T-helper 17 cell (primary cell): ENCODE measurements around the gene DUS4L. TPM values are rescaled to one million over a fixed set of nuclear protein-coding genes. Genes with fewer than 3 reads are reported as not detected.

Experiments used
- ATAC-seq: fragments of 150-1000 bp; cut with Tn5 transposase; 2 replicates; pipeline ENCODE4 v1.10.0; 2021; ENCODE audit warnings: mild to moderate bottlenecking, moderate library complexity
- DNase-seq, 3 donors: peaks; one replicate each; pipeline versions ENCODE4 v3.0.0 to v3.0.0-alpha.2; 2020 to 2021
- H3K9me3 ChIP-seq: one replicate; pipeline ENCODE4 v1.7.0; 2013; ENCODE audit warnings: low read length, mild to moderate bottlenecking; ENCODE audit not compliant: control insufficient read depth, poor library complexity, severe bottlenecking
- H3K27ac Mint-ChIP-seq: one replicate; pipeline ENCODE4 v1.8.0; 2022; ENCODE audit warnings: mild to moderate bottlenecking, moderate library complexity, mixed read lengths
- H3K27me3 Mint-ChIP-seq: one replicate; pipeline ENCODE4 v1.8.0; 2022; ENCODE audit warnings: mixed read lengths
- H3K36me3 Mint-ChIP-seq: one replicate; pipeline ENCODE4 v1.8.0; 2022; ENCODE audit warnings: low read depth, mixed read lengths
- H3K4me1 Mint-ChIP-seq: one replicate; pipeline ENCODE4 v1.8.0; 2022; ENCODE audit warnings: mild to moderate bottlenecking, mixed read lengths
- H3K4me3 Mint-ChIP-seq: one replicate; pipeline ENCODE4 v1.8.0; 2022; ENCODE audit warnings: mild to moderate bottlenecking, moderate library complexity, mixed read lengths
- total RNA-seq, 4 donors: library from RNA in 2 of 4; stranded (reverse) in 2 of 4; gene quantifications; one replicate each; pipeline ENCODE4 v1.2.3 and lab custom pipeline; 2022 to 2026

Gene DUS4L
- total RNA-seq, 2 donors from 2014 or later: 11.0 to 11.3 TPM

- peak overlapping the region; percentile 98 for H3K27ac Mint-ChIP-seq
These were observed 3.9 kb upstream of the DUS4L start for GRCh38 chr7:107559864-107560263.

GRCh38 chr7:107560898-107561516, 2.8 kb upstream of the DUS4L start:
- DNase-seq: no peak
- Mint-ChIP-seq H3K4me1 (peaks cover 56% of the 10 kb centered on the region), H3K27ac (peak overlapping the region; percentile 98), H3K36me3 (no peaks in the 10 kb centered on the region), H3K27me3 (no peaks in the 10 kb centered on the region), H3K4me3 (peak overlapping the region; percentile 91)
- peak; percentile 76 for ATAC-seq
- H3K9me3 ChIP-seq: no peaks in the 10 kb centered on the region

More at GRCh38 chr7:107559864-107560263, 3.9 kb upstream of the DUS4L start:
- no peaks in the 10 kb centered on the region for H3K9me3 ChIP-seq
- no peaks in the 10 kb centered on the region for H3K27me3 Mint-ChIP-seq
- no peaks in the 10 kb centered on the region for H3K36me3 Mint-ChIP-seq
- ATAC-seq (no peak), DNase-seq (no peak)
- peak overlapping the region; percentile 91 for H3K4me3 Mint-ChIP-seq
- H3K4me1 Mint-ChIP-seq: peaks cover 55% of the 10 kb centered on the region

GRCh38 chr7:107563081-107563774, 543 bp upstream of the DUS4L start:
- H3K27ac Mint-ChIP-seq: peak overlapping the region; percentile 93
- no peaks in the 10 kb centered on the region for H3K27me3 Mint-ChIP-seq
- no peaks in the 10 kb centered on the region for H3K36me3 Mint-ChIP-seq
- no peaks in the 10 kb centered on the region for H3K9me3 ChIP-seq
- ATAC-seq (peak; percentile 47), DNase-seq (no peak)
- H3K4me3 Mint-ChIP-seq: peak overlapping the region; percentile 89
- H3K4me1 Mint-ChIP-seq: peaks cover 55% of the 10 kb centered on the region

GRCh38 chr7:107564553-107565298, 955 bp downstream of the DUS4L start:
- Mint-ChIP-seq H3K4me1 (peaks cover 46% of the 10 kb centered on the region), H3K36me3 (no peaks in the 10 kb centered on the region)
- no peak for ATAC-seq

GRCh38 chr7:107570298-107570697, 6.5 kb downstream of the DUS4L start:
- H3K27ac Mint-ChIP-seq: no peak overlapping the region
- DNase-seq: no peak
- peaks cover 6% of the 10 kb centered on the region for H3K4me1 Mint-ChIP-seq
- no peaks in the 10 kb centered on the region for H3K9me3 ChIP-seq
- no peak overlapping the region for H3K4me3 Mint-ChIP-seq
- ATAC-seq: no peak
- no peaks in the 10 kb centered on the region for H3K27me3 Mint-ChIP-seq
- peaks cover 7% of the 10 kb centered on the region for H3K36me3 Mint-ChIP-seq

More at GRCh38 chr7:107564553-107565298, 955 bp downstream of the DUS4L start:
- H3K9me3 ChIP-seq: no peaks in the 10 kb centered on the region
- H3K4me3 Mint-ChIP-seq: peak overlapping the region; percentile 89
- H3K27ac Mint-ChIP-seq: peak overlapping the region; percentile 93
- H3K27me3 Mint-ChIP-seq: no peaks in the 10 kb centered on the region
- DNase-seq: no peak

- ATAC-seq (no peak), DNase-seq (no peak)
- Mint-ChIP-seq H3K27ac (no peak overlapping the region), H3K4me3 (no peak overlapping the region), H3K27me3 (no peaks in the 10 kb centered on the region), H3K4me1 (no peaks in the 10 kb centered on the region), H3K36me3 (peaks cover 7% of the 10 kb centered on the region)
- H3K9me3 ChIP-seq: no peaks in the 10 kb centered on the region
These were observed 9.8 kb downstream of the DUS4L start for GRCh38 chr7:107573537-107573936.

- H3K4me1 Mint-ChIP-seq: peaks cover 12% of the 10 kb centered on the region
- H3K27me3 Mint-ChIP-seq: no peaks in the 10 kb centered on the region
- H3K27ac Mint-ChIP-seq: peak overlapping the region; percentile 72
- no peaks in the 10 kb centered on the region for H3K9me3 ChIP-seq
- ATAC-seq: no peak
- peak overlapping the region; percentile 88 for H3K4me3 Mint-ChIP-seq
- no peaks in the 10 kb centered on the region for H3K36me3 Mint-ChIP-seq
- DNase-seq: no peak
These were observed 15.7 kb downstream of the DUS4L start for GRCh38 chr7:107579554-107579884.

- H3K27ac Mint-ChIP-seq: peak within 1 kb of the TSS; percentile 72
- peaks cover 12% of the 10 kb centered on the region for H3K4me1 Mint-ChIP-seq
- H3K9me3 ChIP-seq: no peaks in the 10 kb centered on the region
- no peaks in the 10 kb centered on the region for H3K36me3 Mint-ChIP-seq
- H3K27me3 Mint-ChIP-seq: no peaks in the 10 kb centered on the region
- H3K4me3 Mint-ChIP-seq: peak within 1 kb of the TSS; percentile 88
- ATAC-seq (peak; percentile 97), DNase-seq (peak; percentile 51 to 68 (median 61))
These were observed 16.3 kb downstream of the DUS4L start, which contains the start of gene BCAP29 for GRCh38 chr7:107579885-107580715. BCAP29 (plus strand) TSS chr7:107580246; CDS start chr7:107580773, 527 bp downstream.

- peak overlapping the region; percentile 60 for H3K27ac Mint-ChIP-seq
- peaks cover 12% of the 10 kb centered on the region for H3K4me1 Mint-ChIP-seq
- peak overlapping the region; percentile 88 for H3K4me3 Mint-ChIP-seq
- no peaks in the 10 kb centered on the region for H3K27me3 Mint-ChIP-seq
- no peaks in the 10 kb centered on the region for H3K9me3 ChIP-seq
- no peaks in the 10 kb centered on the region for H3K36me3 Mint-ChIP-seq
- DNase-seq (no peak), ATAC-seq (no peak)
These were observed 17.1 kb downstream of the DUS4L start for GRCh38 chr7:107580716-107581383.

- ATAC-seq (no peak), DNase-seq (no peak)
- no peaks in the 10 kb centered on the region for H3K9me3 ChIP-seq
- H3K4me3 Mint-ChIP-seq: peak overlapping the region; percentile 39
- H3K36me3 Mint-ChIP-seq: no peaks in the 10 kb centered on the region
- no peaks in the 10 kb centered on the region for H3K27me3 Mint-ChIP-seq
- peak overlapping the region; percentile 60 for H3K27ac Mint-ChIP-seq
- H3K4me1 Mint-ChIP-seq: peaks cover 12% of the 10 kb centered on the region
These were observed 17.7 kb downstream of the DUS4L start for GRCh38 chr7:107581387-107582013.

- ATAC-seq (no peak), DNase-seq (no peak)
- H3K36me3 Mint-ChIP-seq: no peaks in the 10 kb centered on the region
- H3K4me3 Mint-ChIP-seq: peak overlapping the region; percentile 68
- no peaks in the 10 kb centered on the region for H3K9me3 ChIP-seq
- peaks cover 12% of the 10 kb centered on the region for H3K4me1 Mint-ChIP-seq
- no peak overlapping the region for H3K27ac Mint-ChIP-seq
- no peaks in the 10 kb centered on the region for H3K27me3 Mint-ChIP-seq
These were observed 19.1 kb downstream of the DUS4L start for GRCh38 chr7:107582875-107583274.

- Mint-ChIP-seq H3K36me3 (no peaks in the 10 kb centered on the region), H3K27ac (no peak overlapping the region), H3K27me3 (no peaks in the 10 kb centered on the region), H3K4me1 (peaks cover 10% of the 10 kb centered on the region), H3K4me3 (no peak overlapping the region)
- ATAC-seq (no peak), DNase-seq (no peak)
- no peaks in the 10 kb centered on the region for H3K9me3 ChIP-seq
These were observed 20.9 kb downstream of the DUS4L start for GRCh38 chr7:107584716-107585115.
